Measurements from ENCODE around the gene PRKAR2B.
"Not testable (repeated sequence)": the region's sequence is repeated elsewhere in the genome, so short reads cannot be mapped to it uniquely, and the experiment has no call there.

PRKAR2B gene

DNA sequence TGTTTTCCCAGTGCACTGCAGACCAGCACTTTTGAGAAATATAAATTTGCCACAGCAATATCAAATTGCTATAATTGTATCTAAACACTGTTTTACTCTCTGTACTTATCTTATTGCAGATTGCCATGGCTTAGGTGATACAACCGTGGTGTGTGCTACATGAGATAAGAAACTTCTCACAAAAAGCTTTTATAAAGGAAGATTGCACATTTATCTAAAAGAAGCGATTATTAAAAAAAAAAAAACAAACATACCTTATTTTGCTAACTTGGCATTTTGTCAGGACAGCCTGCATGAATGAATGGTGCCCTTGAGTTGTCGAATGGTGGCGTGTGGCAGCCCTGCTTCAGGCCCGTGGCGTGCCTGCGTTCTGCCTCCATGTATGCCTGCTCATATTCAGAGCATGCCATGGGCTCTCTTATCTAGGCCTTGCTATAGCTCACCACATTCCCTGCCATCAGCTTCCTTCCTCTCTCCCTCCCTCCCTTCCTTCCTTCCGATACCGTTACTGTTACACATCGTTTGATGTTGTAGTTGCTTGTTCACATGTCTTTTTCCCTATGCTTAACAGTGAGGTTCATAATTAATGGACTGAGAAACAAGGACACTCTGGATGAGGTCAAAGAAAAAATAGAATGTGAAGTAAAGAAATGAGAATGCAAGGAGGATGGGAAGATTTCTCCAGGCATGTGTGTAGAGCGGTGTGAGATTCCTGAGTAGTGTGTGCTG lies 34.9 kb downstream of the PRKAR2B start:
- no peak for DNase-seq

DNA sequence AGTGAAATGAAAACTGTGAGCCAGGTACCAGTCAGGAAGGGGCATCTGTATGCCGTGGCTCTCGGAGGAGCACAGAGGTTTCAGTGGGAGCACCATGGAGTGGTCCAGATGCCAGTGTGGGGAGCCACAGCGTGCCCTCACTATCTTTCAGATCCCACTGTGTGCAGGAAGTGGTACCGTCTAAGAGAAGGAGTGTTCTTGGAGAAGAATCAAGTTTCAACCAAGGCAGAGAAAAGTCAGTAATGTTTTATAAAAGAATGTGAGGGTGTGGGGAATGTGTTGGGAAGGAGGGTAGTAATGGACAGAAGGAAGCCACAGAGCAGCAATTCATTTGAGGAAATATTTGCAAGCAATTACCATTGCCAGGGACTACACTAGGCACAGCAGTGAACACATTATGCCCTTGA lies 35.6 kb downstream of the PRKAR2B start:
- DNase-seq: no peak

DNA sequence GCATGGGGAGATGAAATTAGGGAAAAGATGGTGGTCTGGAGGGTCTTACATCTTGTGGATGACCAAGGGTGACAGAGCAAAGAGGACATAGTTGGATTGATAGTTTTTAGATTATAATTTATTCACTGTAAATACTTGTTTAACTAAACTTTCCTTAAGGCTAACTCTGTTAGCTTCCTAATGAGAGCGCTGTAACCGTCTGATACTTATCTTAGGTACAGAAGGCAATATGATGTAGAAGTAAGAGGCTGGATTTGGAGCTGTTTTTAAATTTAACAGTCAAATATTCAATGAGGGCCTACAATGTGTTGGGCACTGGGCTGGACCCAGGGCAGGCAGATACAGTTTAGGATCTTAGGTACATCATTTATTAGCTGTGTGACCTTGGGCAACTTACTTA lies 36.0 kb downstream of the PRKAR2B start:
- no peak for DNase-seq

DNA sequence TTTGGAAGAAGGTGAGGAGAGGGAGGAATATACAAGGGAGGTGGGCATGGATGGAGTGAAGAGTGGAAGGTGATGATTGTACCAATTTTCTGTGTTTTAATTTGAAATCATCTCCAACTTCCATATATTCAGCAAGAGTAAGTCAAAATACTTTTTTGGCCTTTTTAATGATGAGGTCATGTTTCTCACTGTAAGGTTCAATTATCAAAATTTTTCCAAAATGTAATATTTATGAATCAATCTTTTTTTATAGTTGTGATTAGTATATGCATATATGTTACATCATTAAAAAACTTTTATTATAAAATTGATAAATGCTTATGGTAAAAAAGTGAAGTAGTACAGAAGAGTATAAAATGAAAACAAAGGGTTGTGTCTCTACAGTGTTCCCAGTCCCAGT lies 40.7 kb downstream of the PRKAR2B start:
- no peak for DNase-seq

GRCh38 chr7:107089627-107090026 lies 45.1 kb downstream of the PRKAR2B start:
- DNase-seq: no peak

DNA sequence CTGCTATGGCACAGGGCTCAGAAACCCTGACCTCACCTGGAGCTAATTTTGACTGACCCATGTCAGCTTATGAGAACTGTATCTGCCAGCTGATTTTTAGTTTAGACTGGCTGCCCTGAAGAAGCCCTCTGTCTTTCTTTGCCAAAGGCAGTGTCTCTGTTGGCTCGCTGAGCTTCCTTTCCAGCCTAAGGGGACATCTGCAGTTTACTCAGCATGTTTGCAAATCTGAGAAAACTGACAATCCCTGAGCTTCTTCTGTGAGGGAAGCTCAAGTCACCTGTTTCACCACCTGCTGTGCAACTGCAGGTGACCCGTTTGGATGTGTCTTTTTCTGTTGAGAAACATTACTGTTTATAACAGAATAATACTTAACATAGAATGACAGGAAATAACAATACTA lies 46.0 kb downstream of the PRKAR2B start:
- DNase-seq: no peak

GRCh38 chr7:107091306-107091705 lies 46.8 kb downstream of the PRKAR2B start:
- DNase-seq: no peak

GRCh38 chr7:107093671-107094070 lies 49.2 kb downstream of the PRKAR2B start:
- DNase-seq: not testable (repeated sequence)

- not testable (repeated sequence) for DNase-seq
Observed at GRCh38 chr7:107099154-107099553, 54.6 kb downstream of the PRKAR2B start.

DNA sequence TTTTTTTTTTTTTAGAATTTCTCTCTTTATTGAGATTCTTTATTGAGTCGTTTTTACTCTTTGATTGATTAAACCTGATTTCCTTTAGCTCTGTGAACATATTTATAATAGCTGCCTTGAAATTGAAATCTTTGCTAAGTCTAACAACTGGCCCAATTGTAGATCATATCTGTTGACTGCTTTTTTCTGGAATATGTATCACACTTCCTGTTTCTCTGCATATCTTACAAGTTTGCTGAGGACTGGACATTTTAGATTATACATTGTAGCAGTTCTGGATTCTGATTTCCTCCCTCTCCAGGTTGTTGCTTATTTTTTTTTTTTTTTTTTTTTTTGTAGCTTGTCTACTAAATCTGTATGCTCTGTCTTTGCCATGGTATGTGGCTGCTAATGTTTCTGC lies 56.3 kb downstream of the PRKAR2B start:
- no peak for DNase-seq

DNA sequence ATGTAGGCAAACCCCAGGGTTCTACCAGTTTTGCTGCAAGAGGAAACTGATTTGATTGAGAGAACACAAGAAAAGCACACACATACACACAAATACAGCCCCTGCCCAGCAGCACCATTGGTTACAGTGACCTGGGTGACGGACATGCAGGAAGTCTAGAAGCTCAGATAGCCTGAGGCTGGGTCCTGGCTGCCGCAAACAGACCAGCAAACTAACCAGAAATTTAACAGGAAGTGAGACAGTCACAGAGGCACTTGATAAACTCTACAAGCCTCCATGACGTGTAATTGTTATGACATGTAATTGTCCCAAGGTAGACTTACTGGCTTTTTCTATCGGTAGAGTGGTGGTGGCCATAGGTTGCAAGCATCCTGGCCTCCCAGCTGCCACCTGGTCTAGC lies 58.9 kb downstream of the PRKAR2B start:
- peak in 1 of 5 experiments; percentile 37 for DNase-seq

DNA sequence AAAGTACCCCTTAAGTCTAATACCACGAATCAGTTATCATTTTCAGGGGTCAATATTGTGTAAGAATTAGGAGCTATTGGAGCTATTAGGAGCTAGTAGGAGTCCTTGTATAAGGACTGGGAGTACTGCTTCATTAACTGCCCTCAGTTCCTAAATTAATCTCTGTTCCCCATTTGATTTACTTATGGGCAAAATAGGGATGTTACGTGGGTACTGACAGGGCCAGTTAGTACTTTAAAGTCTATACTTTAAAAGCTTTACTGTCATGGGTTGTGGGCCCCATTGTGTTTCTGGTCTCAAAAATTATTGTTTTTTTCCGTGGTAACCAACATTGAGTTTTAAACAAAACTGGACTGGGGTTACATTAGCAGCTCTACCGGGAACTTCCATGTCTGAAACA lies 60.3 kb downstream of the PRKAR2B start:
- DNase-seq: no peak

- DNase-seq: no peak
Observed at GRCh38 chr7:107105591-107106245, 61.2 kb downstream of the PRKAR2B start.

DNA sequence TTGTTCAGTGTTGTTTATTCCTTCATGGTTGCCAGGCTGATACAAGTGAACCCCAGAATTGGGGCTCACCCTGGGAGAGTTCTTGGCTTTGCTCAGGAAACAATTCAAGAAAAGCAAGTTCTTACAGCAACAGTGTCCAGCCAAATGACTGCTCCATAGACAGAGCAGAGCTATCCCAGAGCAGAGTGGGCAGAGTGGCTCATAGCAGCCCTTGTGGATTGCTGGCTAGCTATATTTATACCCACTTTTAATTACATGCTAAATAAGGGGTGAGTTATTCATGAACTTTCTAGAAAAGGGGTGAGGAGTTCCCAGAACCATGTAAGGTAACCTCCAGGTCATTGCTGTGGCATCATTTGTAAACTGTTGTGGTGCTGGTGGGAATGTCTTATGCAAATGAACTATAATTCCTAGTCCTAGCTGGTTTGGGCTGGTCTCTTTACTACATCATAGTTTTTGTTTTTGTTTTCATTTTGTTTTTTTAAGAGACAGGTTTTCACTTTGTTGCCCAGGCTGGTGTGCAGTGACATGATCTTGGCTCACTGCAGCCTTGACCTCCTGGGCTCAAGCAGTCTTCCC lies 64.4 kb downstream of the PRKAR2B start:
- no peak for DNase-seq

DNA sequence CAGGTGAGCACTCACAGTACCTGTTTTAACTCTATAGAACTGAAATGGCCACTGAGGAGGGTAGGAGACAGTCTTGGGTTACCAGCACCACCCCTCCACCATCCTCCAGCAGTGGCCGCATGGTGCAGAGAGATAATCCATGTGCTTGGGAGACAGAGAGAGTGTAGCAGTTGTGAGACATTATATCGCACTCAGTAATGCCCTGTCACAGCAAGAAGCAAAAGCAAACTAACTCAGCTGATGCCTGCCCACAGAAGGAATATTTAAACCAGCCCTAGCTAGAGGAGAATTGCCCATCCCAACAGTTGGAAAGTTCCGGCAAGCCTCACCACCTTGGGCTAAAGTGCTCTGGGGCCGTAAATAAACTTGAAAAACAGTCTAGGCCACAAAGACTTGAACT lies 65.5 kb downstream of the PRKAR2B start:
- DNase-seq: no peak

GRCh38 chr7:107111196-107111595 lies 66.7 kb downstream of the PRKAR2B start:
- no peak for DNase-seq

DNA sequence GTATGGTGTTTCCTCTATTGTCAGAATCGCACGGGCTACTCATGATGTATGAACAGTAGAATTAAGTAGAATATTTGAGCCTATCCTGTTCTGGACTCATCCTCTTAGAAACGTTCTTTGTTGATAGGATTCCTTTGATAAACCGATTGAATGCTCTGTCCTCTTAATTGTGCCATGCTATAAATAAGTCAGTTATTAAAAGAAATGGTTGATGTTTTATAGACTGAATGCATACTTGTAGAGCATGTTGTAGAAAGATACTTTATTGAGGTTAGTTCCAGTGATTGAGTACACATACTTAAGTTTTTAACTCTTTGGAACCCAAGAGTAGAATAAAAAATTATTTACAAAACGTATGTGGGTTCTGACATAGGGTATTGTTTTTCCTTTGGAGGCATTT lies 69.4 kb downstream of the PRKAR2B start:
- DNase-seq: no peak

DNA sequence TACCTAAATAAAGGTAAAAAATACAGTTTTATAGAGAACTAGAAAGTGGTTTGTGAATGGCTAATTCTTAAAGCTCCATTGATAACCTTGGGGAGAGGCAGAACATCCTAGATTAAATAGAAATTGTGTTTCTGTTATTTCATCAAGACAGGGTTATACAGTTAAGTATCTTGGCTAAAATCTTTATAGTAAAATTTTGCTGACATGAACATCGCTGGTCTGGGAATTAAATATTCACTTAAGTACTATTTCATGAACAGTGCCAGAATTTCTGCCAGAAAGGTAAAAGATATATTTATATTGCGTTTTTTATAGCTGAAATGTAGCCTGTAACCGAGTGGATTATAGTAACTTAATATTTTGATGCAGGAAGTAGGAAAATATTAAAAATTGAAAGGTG lies 70.6 kb downstream of the PRKAR2B start:
- no peak for DNase-seq

- no peak for DNase-seq
Observed at GRCh38 chr7:107115762-107116540, 71.4 kb downstream of the PRKAR2B start.

DNA sequence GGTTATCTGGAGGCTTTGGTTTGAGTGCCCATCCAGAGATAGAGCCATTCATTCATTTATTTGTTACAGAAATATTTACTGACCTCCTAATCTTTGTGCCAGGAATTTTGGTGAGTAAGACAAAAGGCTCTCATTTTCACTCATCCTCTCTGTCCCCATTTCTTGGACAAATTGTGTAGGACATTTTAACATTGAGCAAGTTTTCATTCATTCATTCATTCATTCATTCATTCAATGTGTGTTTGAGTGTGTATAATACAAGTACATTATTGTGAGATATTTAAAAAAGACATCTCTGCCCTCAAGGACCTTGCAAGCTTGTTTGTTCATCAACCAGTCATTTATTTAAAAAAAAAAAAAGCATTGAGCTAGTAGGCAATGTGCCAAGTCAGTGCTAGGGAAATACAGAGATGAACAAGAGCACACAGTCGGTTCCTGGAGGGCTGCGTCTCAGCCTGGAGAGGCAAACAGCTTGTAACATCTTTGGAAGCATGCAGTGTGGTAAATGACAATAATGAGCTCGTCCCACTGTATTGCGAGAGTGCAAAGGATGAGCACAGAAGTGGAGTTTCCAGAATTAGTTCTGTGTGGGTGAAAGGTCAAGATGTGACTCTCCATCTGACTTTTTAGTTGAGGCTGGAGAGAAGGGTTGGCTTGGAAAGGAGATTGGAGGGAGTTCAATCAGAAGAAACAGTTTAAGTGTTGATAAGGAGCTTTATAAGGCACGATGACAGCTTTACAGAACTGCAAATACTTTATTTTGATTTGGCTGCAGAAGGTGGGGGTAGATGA lies 73.8 kb downstream of the PRKAR2B start:
- no peak for DNase-seq

DNA sequence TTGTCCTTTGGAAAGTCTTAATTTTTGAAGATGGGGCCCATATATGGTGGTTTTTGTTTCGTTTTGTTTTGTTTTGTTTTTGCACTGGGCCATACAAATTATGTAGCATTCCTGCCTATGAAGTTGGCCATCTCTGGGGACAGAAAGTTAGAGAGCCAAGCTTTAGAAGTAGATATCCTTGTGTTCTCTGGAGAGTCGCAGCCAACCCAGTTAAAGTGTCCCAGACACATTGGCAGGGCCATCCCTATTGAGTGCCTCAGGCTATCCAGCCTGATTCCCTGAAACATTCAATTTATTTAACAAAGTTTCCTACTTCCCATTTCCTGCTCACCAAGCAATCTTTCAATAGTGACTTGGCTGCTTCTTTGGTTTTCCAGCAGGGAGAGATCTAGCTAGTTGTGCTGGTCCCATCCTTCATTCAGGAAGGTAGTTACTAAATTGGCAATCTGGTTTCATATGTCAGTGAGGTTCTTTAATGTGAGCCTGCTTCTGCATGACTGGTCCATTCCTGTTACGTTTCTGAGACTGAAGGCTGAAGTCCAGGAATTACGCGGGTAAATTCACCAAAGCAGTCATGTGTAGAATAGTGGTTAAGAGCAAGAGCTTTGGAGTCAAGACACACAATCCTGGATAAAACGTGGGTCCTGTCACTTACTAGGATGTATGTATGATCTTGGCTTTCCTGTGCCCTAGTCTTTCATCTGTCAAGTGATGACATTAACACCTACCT lies 75.0 kb downstream of the PRKAR2B start:
- no peak for DNase-seq

DNA sequence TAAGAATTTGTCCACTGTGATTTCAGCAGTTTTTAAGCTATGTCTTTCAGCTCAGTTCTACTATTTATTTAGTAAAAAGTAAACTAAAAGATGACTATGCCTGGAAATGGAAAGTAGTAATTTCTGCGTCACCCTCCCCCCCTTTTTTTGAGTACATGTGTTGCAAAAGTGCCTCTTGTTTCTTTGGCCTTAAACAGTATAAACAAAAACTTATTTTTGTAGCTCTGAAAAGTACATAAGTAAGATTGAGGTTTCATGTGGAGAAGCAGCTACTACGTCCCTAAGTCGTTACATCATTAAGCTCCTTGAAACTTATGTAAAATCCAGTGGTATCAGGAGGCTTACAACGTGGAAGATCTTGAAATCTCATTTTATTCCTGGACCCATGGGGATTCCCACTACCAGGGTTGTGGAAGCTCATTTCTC lies 78.0 kb downstream of the PRKAR2B start:
- DNase-seq: no peak

All from T-helper 2 cell (primary cell).